Type B pancreatic cell (in vitro differentiated cells): ENCODE data around the gene TBXAS1. TPM values are rescaled to one million over a fixed set of nuclear protein-coding genes. Genes with fewer than 3 reads are reported as not detected.

Experiments
- DNase-seq: peaks from one replicate; pipeline ENCODE4 v3.0.0; 2021; ENCODE audit warnings: mixed read lengths; ENCODE audit not compliant: unreplicated experiment; ENCODE audit errors: extremely low spot score
- H3K27ac Mint-ChIP-seq: 2 replicates; pipeline ENCODE4 v1.8.0; 2021; ENCODE audit warnings: mild to moderate bottlenecking, mixed read lengths
- H3K27me3 Mint-ChIP-seq: 2 replicates; pipeline ENCODE4 v1.8.0; 2021; ENCODE audit warnings: mixed read lengths
- H3K36me3 Mint-ChIP-seq: 2 replicates; pipeline ENCODE4 v1.8.0; 2021; ENCODE audit warnings: mixed read lengths
- H3K4me1 Mint-ChIP-seq: one replicate; pipeline ENCODE4 v1.8.0; 2021; ENCODE audit warnings: mixed read lengths; ENCODE audit not compliant: unreplicated experiment
- H3K4me3 Mint-ChIP-seq: 2 replicates; pipeline ENCODE4 v1.8.0; 2021; ENCODE audit warnings: mild to moderate bottlenecking, mixed read lengths
- H3K9me3 Mint-ChIP-seq: 2 replicates; pipeline ENCODE4 v1.8.0; 2021; ENCODE audit warnings: mixed read lengths
- total RNA-seq: library from RNA; stranded (reverse); gene quantifications from 2 replicates; pipeline ENCODE4 v1.2.1, GENCODE V29; 2021; ENCODE audit warnings: low replicate concordance
- TF ChIP-seq, protein P1 (sequence below): fragments of 200-600 bp; sonication (generic); conservative IDR thresholded peaks from 2 replicates; pipeline ENCODE4 v1.5.0; 2021; ENCODE audit warnings: antibody characterized with exemption, mild to moderate bottlenecking

The TBXAS1 gene
- total RNA-seq, 1 donor from 2014 or later: 5.8 TPM

DNA sequence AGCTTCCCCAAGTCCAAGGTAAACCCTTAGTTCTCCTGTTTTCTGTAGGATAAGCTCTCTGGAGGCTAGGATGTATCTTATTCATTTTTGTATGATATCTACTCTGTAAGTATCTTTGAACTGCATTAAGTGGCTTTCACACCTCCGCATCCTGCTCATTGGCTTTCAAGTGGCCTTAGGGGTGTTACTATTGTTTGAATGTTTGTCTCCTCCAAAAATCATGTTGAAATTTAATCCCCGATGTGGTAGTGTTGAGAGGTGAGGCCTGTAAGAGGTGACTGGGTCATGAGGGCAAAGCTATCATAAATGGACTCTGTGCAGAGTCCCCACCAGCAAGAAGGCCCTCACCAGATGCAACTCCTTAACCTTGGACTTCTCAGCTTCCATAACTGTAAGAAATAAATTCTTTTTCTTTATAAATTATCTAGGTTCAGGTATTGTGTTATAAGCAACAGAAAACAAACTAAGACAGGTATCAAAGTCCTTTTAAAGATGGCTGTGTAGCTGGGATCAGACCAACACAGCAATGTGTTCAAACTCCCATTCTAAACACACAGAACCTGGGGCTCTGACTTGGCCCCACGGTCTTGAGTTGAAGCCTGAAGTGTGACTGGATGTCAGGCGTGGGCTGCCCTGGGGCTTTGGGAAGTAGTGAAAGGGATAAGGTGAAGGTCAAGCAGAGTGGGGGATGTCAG lies 25.9 kb downstream of the TBXAS1 start:
- TF ChIP-seq, protein P1, sequence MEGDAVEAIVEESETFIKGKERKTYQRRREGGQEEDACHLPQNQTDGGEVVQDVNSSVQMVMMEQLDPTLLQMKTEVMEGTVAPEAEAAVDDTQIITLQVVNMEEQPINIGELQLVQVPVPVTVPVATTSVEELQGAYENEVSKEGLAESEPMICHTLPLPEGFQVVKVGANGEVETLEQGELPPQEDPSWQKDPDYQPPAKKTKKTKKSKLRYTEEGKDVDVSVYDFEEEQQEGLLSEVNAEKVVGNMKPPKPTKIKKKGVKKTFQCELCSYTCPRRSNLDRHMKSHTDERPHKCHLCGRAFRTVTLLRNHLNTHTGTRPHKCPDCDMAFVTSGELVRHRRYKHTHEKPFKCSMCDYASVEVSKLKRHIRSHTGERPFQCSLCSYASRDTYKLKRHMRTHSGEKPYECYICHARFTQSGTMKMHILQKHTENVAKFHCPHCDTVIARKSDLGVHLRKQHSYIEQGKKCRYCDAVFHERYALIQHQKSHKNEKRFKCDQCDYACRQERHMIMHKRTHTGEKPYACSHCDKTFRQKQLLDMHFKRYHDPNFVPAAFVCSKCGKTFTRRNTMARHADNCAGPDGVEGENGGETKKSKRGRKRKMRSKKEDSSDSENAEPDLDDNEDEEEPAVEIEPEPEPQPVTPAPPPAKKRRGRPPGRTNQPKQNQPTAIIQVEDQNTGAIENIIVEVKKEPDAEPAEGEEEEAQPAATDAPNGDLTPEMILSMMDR: no peak
- Mint-ChIP-seq H3K9me3 (peaks cover 6% of the 10 kb centered on the region), H3K4me1 (peaks cover 15% of the 10 kb centered on the region), H3K27ac (no peak overlapping the region), H3K27me3 (no peaks in the 10 kb centered on the region), H3K4me3 (no peak overlapping the region), H3K36me3 (no peaks in the 10 kb centered on the region)
- DNase-seq: no peak

DNA sequence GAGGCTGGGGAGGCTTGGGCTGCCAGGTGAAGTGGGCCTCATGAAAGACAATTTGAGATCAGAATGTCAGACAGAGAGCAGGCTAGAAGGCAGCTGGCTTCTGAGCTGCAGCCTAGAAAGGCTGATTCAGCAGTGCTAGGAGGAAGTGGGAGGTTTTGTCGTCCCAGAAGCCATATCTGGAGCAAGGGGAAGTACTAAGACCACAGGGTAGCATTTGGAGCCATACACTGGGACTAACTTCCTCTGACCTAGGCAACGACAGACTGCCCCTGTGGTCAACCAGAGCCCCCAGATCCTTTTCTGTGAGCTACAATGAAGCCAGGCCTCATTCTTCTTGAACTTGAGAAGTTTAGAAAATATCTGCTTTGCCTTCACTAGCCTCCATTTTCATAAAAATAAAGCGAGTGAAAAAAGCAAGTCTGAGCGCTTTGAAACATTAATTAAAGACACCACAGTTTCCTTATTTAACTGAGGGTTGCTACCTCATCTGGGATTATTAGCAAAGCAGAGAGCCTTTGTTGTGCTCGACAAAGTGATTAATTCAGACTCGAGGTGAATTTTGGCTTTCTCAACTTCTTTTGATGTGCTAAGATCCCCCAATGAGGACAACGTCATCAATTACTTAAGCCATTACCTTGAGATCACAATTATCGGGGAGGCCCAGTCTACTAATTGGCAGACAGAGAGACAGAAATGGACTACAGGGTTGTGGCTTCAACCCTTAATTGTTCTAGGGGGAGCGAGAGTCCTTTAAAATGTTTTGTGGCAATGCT lies 26.6 kb downstream of the TBXAS1 start:
- DNase-seq: no peak
- H3K36me3 Mint-ChIP-seq: no peaks in the 10 kb centered on the region
- TF ChIP-seq, protein P1: no peak
- peaks cover 15% of the 10 kb centered on the region for H3K4me1 Mint-ChIP-seq
- no peak overlapping the region for H3K27ac Mint-ChIP-seq
- H3K9me3 Mint-ChIP-seq: peaks cover 6% of the 10 kb centered on the region
- no peak overlapping the region for H3K4me3 Mint-ChIP-seq
- H3K27me3 Mint-ChIP-seq: no peaks in the 10 kb centered on the region

DNA sequence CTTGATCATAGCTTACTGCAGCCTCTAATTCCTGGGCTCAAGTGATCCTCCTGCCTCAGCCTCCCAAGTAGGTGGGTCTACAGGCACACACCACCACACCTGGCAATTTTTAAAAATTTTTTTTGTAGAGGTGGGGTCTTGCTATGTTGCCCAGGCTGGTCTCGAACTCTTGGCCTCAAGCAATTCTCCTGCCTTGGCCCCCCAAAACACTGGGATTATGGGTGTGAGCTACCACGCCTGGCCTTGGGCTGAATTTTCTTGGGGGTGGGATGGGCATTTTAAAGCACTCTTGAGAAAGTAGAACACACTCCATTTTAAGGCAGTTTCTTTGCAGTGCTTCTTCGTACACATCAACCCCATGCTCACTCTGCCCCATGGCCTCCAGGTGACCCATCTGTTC lies 28.7 kb downstream of the TBXAS1 start:
- no peak overlapping the region for H3K4me3 Mint-ChIP-seq
- H3K27me3 Mint-ChIP-seq: no peaks in the 10 kb centered on the region
- TF ChIP-seq, protein P1: no peak
- peaks cover 15% of the 10 kb centered on the region for H3K4me1 Mint-ChIP-seq
- peaks cover 6% of the 10 kb centered on the region for H3K9me3 Mint-ChIP-seq
- H3K27ac Mint-ChIP-seq: no peak overlapping the region
- DNase-seq: no peak
- H3K36me3 Mint-ChIP-seq: no peaks in the 10 kb centered on the region

DNA sequence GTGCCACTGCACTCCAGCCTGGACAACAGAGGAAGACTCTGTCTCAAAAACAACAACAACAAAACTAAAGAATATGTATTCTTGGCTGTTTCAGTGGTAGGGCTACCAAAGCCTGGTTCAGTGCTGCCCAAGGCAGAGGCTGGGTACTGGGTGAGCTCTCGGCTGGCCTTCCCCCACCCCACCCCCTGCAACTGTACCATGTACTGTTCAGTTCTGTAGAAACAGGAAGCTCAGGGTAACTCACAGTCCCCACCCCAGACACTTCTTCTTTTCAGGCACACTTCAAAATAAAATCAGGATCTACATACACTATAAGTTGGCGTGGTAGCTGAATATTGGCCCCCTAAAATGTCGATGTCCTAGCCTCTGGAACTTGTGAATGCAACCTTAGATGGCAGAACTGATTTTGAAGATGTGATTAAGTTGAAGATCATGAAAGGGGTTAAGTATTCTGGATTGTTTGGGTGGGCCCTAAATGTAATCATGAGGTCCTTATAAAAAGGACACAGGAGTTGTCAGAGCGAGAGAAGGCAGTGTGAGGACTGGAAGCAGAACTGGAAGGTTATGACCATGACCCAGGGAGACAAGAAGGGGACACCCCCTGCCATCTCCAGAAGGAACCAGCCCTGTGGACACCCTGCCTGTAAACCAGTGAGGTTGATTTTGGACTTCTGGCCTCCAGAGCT lies 31.2 kb downstream of the TBXAS1 start:
- TF ChIP-seq, protein P1: no peak
- Mint-ChIP-seq H3K9me3 (peaks cover 14% of the 10 kb centered on the region), H3K4me1 (peaks cover 2% of the 10 kb centered on the region), H3K4me3 (no peak overlapping the region), H3K27ac (no peak overlapping the region), H3K36me3 (no peaks in the 10 kb centered on the region), H3K27me3 (peaks cover 3% of the 10 kb centered on the region)
- DNase-seq: no peak

DNA sequence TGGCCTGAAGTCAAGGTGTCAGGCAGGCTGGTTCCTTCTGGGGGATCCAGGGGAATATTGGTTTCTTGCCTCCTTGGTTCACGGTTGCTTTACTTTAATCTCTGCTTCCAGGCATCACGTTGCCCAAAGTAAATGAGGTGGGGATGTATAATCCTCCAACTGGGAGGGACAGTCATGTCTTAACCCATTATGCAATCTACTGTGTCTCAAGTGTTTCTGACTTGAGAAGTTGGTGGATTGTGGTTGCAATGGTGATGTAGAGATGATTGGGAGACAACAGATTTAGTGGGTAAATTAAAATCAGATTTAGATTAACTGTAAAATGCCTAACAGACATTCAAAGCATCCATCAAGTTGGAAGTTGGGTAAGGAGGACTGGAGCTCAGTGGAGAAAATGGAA lies 32.7 kb downstream of the TBXAS1 start:
- TF ChIP-seq, protein P1: no peak
- H3K27me3 Mint-ChIP-seq: peaks cover 3% of the 10 kb centered on the region
- H3K4me1 Mint-ChIP-seq: no peaks in the 10 kb centered on the region
- no peak for DNase-seq
- no peak overlapping the region for H3K27ac Mint-ChIP-seq
- H3K36me3 Mint-ChIP-seq: no peaks in the 10 kb centered on the region
- H3K9me3 Mint-ChIP-seq: peaks cover 9% of the 10 kb centered on the region
- H3K4me3 Mint-ChIP-seq: no peak overlapping the region
